Measurements from ENCODE around the gene LCN9.
"Not testable (repeated sequence)": the region's sequence is repeated elsewhere in the genome, so short reads cannot be mapped to it uniquely, and the experiment has no call there.

Gene LCN9

GRCh38 chr9:135662758-135663450 lies at the start of gene LCN9:
Gene LCN9 (plus strand): TSS chr9:135663309. CDS start chr9:135663322, 13 bp downstream.
- DNase-seq, result no peak

- DNase-seq, result no peak
These were observed 48.9 kb upstream of the LCN9 start for GRCh38 chr9:135613946-135614805.

GRCh38 chr9:135614821-135615665 lies 48.1 kb upstream of the LCN9 start:
- DNase-seq, result no peak

GRCh38 chr9:135615666-135616618 lies 47.2 kb upstream of the LCN9 start:
- no peak for DNase-seq

- no peak for DNase-seq
These were observed 46.2 kb upstream of the LCN9 start for GRCh38 chr9:135616619-135617537.

GRCh38 chr9:135617538-135617900 lies 45.6 kb upstream of the LCN9 start:
- no peak for DNase-seq

- no peak for DNase-seq
These were observed 45.1 kb upstream of the LCN9 start for GRCh38 chr9:135617991-135618411.

- no peak for DNase-seq
These were observed 44.1 kb upstream of the LCN9 start for GRCh38 chr9:135618866-135619598.

GRCh38 chr9:135619599-135619886 lies 43.6 kb upstream of the LCN9 start:
- DNase-seq, result no peak

GRCh38 chr9:135620558-135620957 lies 42.6 kb upstream of the LCN9 start:
- no peak for DNase-seq

GRCh38 chr9:135622415-135623020 lies 40.6 kb upstream of the LCN9 start:
- DNase-seq, result no peak

- DNase-seq, result no peak
These were observed 38.8 kb upstream of the LCN9 start for GRCh38 chr9:135624282-135624681.

GRCh38 chr9:135632841-135633240 lies 30.3 kb upstream of the LCN9 start:
- no peak for DNase-seq

- DNase-seq, result not testable (repeated sequence)
These were observed 26.1 kb upstream of the LCN9 start for GRCh38 chr9:135636930-135637530.

GRCh38 chr9:135639196-135639595 lies 23.9 kb upstream of the LCN9 start, which contains the start of gene GLT6D1:
Gene GLT6D1 (minus strand): TSS chr9:135639540. CDS start chr9:135639187, 353 bp downstream.
- DNase-seq, result no peak

- DNase-seq, result no peak
These were observed 22.1 kb upstream of the LCN9 start for GRCh38 chr9:135641047-135641446.

GRCh38 chr9:135641745-135642144 lies 21.4 kb upstream of the LCN9 start:
- DNase-seq, result no peak

GRCh38 chr9:135644631-135645218 lies 18.4 kb upstream of the LCN9 start:
- DNase-seq, result no peak

- no peak for DNase-seq
These were observed 15.2 kb upstream of the LCN9 start for GRCh38 chr9:135647884-135648283.

Data from NCI-H82 (cell line).